NB4 (cell line): ENCODE measurements around the gene FREM1.

Experiments
- DNase-seq: peaks from one replicate; pipeline ENCODE4 v3.0.0; 2010; ENCODE audit warnings: low read depth
- H3K4me3 ChIP-seq: one replicate; pipeline ENCODE4 v1.5.1; 2011; ENCODE audit warnings: mild to moderate bottlenecking, low read depth, low read length, moderate library complexity
- CTCF ChIP-seq: IDR thresholded peaks from one replicate; pipeline ENCODE4 v1.5.1; 2012; ENCODE audit warnings: low read depth, low read length
- MAX ChIP-seq: IDR thresholded peaks from 2 replicates; pipeline ENCODE4 v1.6.1; 2011; ENCODE audit warnings: low read depth, low read length
- MYC ChIP-seq: IDR thresholded peaks from 2 replicates; pipeline ENCODE4 v1.6.1; 2011; ENCODE audit warnings: low read depth, low read length
- POLR2A ChIP-seq: IDR thresholded peaks from 2 replicates; pipeline ENCODE4 v1.6.1; 2011; ENCODE audit warnings: mild to moderate bottlenecking; ENCODE audit not compliant: insufficient read length; ENCODE audit errors: extremely low read depth

Gene FREM1

GRCh38 chr9:14941501-14942405 lies 31.5 kb upstream of the FREM1 start:
- no peak overlapping the region for H3K4me3 ChIP-seq
- TF ChIP-seq MAX, result no peak
- no peak for TF ChIP-seq CTCF
- no peak for TF ChIP-seq MYC
- TF ChIP-seq POLR2A, result no peak
- DNase-seq, result no peak

GRCh38 chr9:14939378-14939777 lies 29.1 kb upstream of the FREM1 start:
- no peak overlapping the region for H3K4me3 ChIP-seq
- TF ChIP-seq POLR2A (no peak), CTCF (no peak), MAX (no peak), MYC (no peak)
- no peak for DNase-seq

- DNase-seq, result no peak
- no peak overlapping the region for H3K4me3 ChIP-seq
- TF ChIP-seq POLR2A (no peak), MYC (no peak), MAX (no peak), CTCF (no peak)
Observed at GRCh38 chr9:14937216-14937615, 27.0 kb upstream of the FREM1 start.

- no peak overlapping the region for H3K4me3 ChIP-seq
- TF ChIP-seq MAX (no peak), MYC (no peak), POLR2A (no peak), CTCF (no peak)
- no peak for DNase-seq
Observed at GRCh38 chr9:14936491-14936890, 26.3 kb upstream of the FREM1 start.

- TF ChIP-seq CTCF (no peak), POLR2A (no peak), MYC (no peak), MAX (no peak)
- no peak overlapping the region for H3K4me3 ChIP-seq
Observed at GRCh38 chr9:14935964-14936363, 25.7 kb upstream of the FREM1 start.

More at GRCh38 chr9:14935964-14936363, 25.7 kb upstream of the FREM1 start:
- DNase-seq, result no peak
